Endothelial cell of umbilical vein (primary cell): ENCODE data around the gene APCDD1. TPM values are rescaled to one million over a fixed set of nuclear protein-coding genes. Genes with fewer than 3 reads are reported as not detected.

Source experiments
- BruUV-seq: library from RNA; stranded (reverse); fragments of 400-500 nt; replicated peaks from 2 replicates; lab custom pipeline; 2021; lab: Mats Ljungman, UMichigan
- CTCF ChIA-PET: fragments of 300-600, 350-600 bp; sonication (Branson Sonifier 250); formaldehyde crosslinking; loops from one replicate; lab custom pipeline; 2021; ENCODE audit warnings: antibody characterized with exemption, inconsistent platforms; lab: Charles Lee
- POLR2A ChIA-PET: fragments of 300-600, 350-600 bp; sonication (Branson Sonifier 250); formaldehyde crosslinking; loops from one replicate; lab custom pipeline; 2021; ENCODE audit warnings: antibody characterized with exemption, inconsistent platforms; lab: Charles Lee
- DNase-seq: peaks from one replicate; pipeline ENCODE4 v3.0.0-alpha.2; 2011; ENCODE audit warnings: low read depth, low spot score
- FAIRE-seq: peaks from 2 replicates; lab custom pipeline; 2011; peaks lifted over from hg19 to GRCh38; lab: Jason Lieb, UNC
- H2AFZ ChIP-seq: 2 replicates; pipeline ENCODE4 v1.6.0; 2012; ENCODE audit warnings: low read depth, low read length, control low read depth, inconsistent platforms
- H3K27ac ChIP-seq: 2 replicates; pipeline ENCODE4 v1.5.1; 2011; ENCODE audit warnings: low read depth, mild to moderate bottlenecking, control low read depth, low read length, moderate library complexity; ENCODE audit not compliant: insufficient read depth
- H3K27me3 ChIP-seq, 2 experiments: 2 replicates each; pipeline versions ENCODE4 v1.6.0 to v1.6.1; 2011; ENCODE audit warnings: low read length in 2 of 2, mixed read lengths in 1 of 2; ENCODE audit not compliant: control insufficient read depth in 2 of 2, insufficient read depth in 2 of 2
- H3K36me3 ChIP-seq, 2 experiments: 2 replicates in 1 of 2; 3 replicates in 1 of 2; pipeline ENCODE4 v1.5.1; 2011; ENCODE audit warnings: low read length in 2 of 2, mild to moderate bottlenecking in 1 of 2, moderate library complexity in 1 of 2; ENCODE audit not compliant: control insufficient read depth in 2 of 2, insufficient read depth in 2 of 2; ENCODE audit errors: extremely low read depth in 1 of 2
- H3K4me1 ChIP-seq: 3 replicates; pipeline ENCODE4 v1.5.1; 2011; ENCODE audit warnings: mild to moderate bottlenecking, low read length; ENCODE audit not compliant: control insufficient read depth, insufficient read depth; ENCODE audit errors: extremely low read depth
- H3K4me2 ChIP-seq: 2 replicates; pipeline ENCODE4 v1.6.1; 2011; ENCODE audit warnings: low read length, control low read depth, mixed read lengths; ENCODE audit not compliant: insufficient read depth
- H3K4me3 ChIP-seq, 3 experiments: fragments of 200-600 bp in 1 of 3; sonication (generic), shearing (Covaris generic) in 1 of 3; replicated peaks in 1 of 3; 2 replicates each; pipeline ENCODE4 v1.5.1; 2011 to 2016; ENCODE audit warnings: control low read depth in 3 of 3, low read length in 3 of 3, mild to moderate bottlenecking in 2 of 3, inconsistent platforms in 1 of 3, low read depth in 1 of 3, moderate library complexity in 1 of 3; ENCODE audit not compliant: insufficient read depth in 1 of 3
- H3K79me2 ChIP-seq: 2 replicates; pipeline ENCODE4 v1.6.0; 2012; ENCODE audit warnings: low read length, inconsistent platforms; ENCODE audit not compliant: control insufficient read depth, insufficient read depth
- H3K9ac ChIP-seq: replicated peaks from 2 replicates; pipeline ENCODE3; 2011; ENCODE audit warnings: low read length, control low read depth; ENCODE audit not compliant: insufficient read depth; ENCODE audit errors: extremely low read depth
- H3K9me1 ChIP-seq: replicated peaks from 3 replicates; pipeline ENCODE4 v1.6.0; 2011; ENCODE audit warnings: mild to moderate bottlenecking, low read length; ENCODE audit not compliant: control insufficient read depth, insufficient read depth; ENCODE audit errors: extremely low read depth
- H3K9me3 ChIP-seq: replicated peaks from 2 replicates; pipeline ENCODE4 v1.5.1; 2012; ENCODE audit warnings: low read length, inconsistent platforms; ENCODE audit not compliant: control insufficient read depth, insufficient read depth
- H4K20me1 ChIP-seq: replicated peaks from 2 replicates; pipeline ENCODE3; 2011; ENCODE audit warnings: mild to moderate bottlenecking, low read length; ENCODE audit not compliant: control insufficient read depth, insufficient read depth; ENCODE audit errors: extremely low read depth
- CTCF ChIP-seq, 2 donors: IDR thresholded peaks; 1 replicate in 1 of 2; 2 replicates in 1 of 2; pipeline ENCODE4 v1.5.1; 2011; ENCODE audit warnings: low read length in 2 of 2, mild to moderate bottlenecking in 2 of 2, moderate library complexity in 2 of 2, control low read depth in 1 of 2, inconsistent platforms in 1 of 2, low read depth in 1 of 2; ENCODE audit not compliant: insufficient read depth in 1 of 2; ENCODE audit errors: extremely low read depth in 1 of 2
- EZH2 ChIP-seq: IDR thresholded peaks from 2 replicates; pipeline ENCODE4 v1.6.1; 2012; ENCODE audit warnings: borderline replicate concordance, low read depth, mild to moderate bottlenecking, moderate library complexity, low read length, inconsistent platforms; ENCODE audit not compliant: severe bottlenecking
- FOS ChIP-seq: IDR thresholded peaks from 2 replicates; pipeline ENCODE4 v1.6.1; 2011; ENCODE audit warnings: mild to moderate bottlenecking, low read length, moderate library complexity, borderline replicate concordance; ENCODE audit not compliant: insufficient read depth
- GATA2 ChIP-seq: IDR thresholded peaks from 2 replicates; pipeline ENCODE4 v1.7.0; 2011; ENCODE audit warnings: low read depth, mild to moderate bottlenecking, moderate library complexity, mixed read lengths, low read length; ENCODE audit not compliant: insufficient read length, insufficient read depth
- JUN ChIP-seq: IDR thresholded peaks from 2 replicates; pipeline ENCODE4 v1.6.1; 2011; ENCODE audit warnings: borderline replicate concordance, low read depth; ENCODE audit not compliant: insufficient read length, insufficient read depth
- MAX ChIP-seq: IDR thresholded peaks from 2 replicates; pipeline ENCODE4 v1.6.1; 2011; ENCODE audit not compliant: insufficient read depth, insufficient read length
- MYC ChIP-seq: IDR thresholded peaks from one replicate; pipeline ENCODE4 v1.6.1; 2011; ENCODE audit warnings: mild to moderate bottlenecking, low read depth, low read length
- POLR2A ChIP-seq: IDR thresholded peaks from 2 replicates; pipeline ENCODE4 v1.6.1; 2012; ENCODE audit warnings: low read depth, mild to moderate bottlenecking, control low read depth, low read length
- POLR2AphosphoS5 ChIP-seq: IDR thresholded peaks from 2 replicates; pipeline ENCODE4 v1.6.1; 2012; ENCODE audit warnings: low read depth, mild to moderate bottlenecking, control low read depth, low read length, moderate library complexity; ENCODE audit not compliant: insufficient read depth
- dilution Hi-C: fragments of 300-500 bp; cut with MboI; formaldehyde crosslinking; loops from one replicate; pipeline ENCODE4 v1.15.0; 2019; ENCODE audit warnings: low sequenced_read_pairs; ENCODE audit not compliant: extremely low pct_ligation_motif_present
- intact Hi-C: fragments of 100-400 bp; cut with micrococcal nuclease; formaldehyde crosslinking; loops from one replicate; pipeline ENCODE4 v1.10.0; 2022
- polyA plus RNA-seq, 4 experiments: library from polyadenylated mRNA; depleted of rRNA in 3 of 4; stranded (reverse) in 3 of 4; unstranded in 1 of 4; fragments of >200 nt; gene quantifications; 2 replicates each; pipeline versions ENCODE4 v1.2.1 to v1.2.3, GENCODE V29; 2011 to 2012; ENCODE audit warnings: missing spikeins in 1 of 4
- total RNA-seq: library from RNA; stranded (reverse); gene quantifications from 2 replicates; pipeline ENCODE4 v1.2.3, GENCODE V29; 2021

APCDD1 gene
- total and polyA plus RNA-seq, 2 donors (not counting 3 experiments of a cell fraction or from before 2014, with no cell fraction given) = 0.95 to 1.4 TPM

DNA sequence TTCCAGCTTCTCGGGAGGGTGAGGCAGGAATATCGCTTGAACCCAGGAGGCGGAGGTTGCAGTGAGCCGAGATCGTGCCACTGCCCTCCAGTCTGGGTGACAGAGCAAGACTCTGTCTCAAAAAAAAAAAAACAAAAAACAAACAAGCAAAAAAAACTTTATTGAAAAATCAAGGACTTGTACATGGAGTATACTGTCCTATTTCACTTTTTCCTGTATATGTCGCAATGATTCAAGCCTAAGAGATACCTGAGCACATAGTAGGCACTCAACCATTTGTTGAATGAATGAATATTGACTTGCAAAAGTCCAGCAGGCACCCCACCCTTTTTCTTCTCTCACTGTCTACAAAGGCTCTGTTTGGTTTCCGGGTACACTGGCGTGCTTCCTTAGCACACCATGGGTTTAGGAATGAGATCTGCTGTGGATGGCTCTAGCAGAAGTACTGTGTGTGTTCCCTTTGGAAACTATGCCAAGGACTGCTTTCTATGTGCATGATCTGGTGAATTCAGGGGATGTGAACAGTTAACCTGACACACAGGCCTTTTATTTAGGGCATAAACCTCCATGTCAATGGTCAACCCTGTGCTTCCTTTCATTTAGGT, 6.1 kb downstream of the APCDD1 start:
- no peaks in the 10 kb centered on the region for H3K36me3 ChIP-seq
- no peak overlapping the region for H2AFZ ChIP-seq
- H3K4me2 ChIP-seq = no peak overlapping the region
- H3K4me3 ChIP-seq = no peak overlapping the region
- H4K20me1 ChIP-seq = no peaks in the 10 kb centered on the region
- no peak for DNase-seq
- intact Hi-C loops (no loop called here), dilution Hi-C loops (no loop called here)
- H3K9ac ChIP-seq = no peak overlapping the region
- no peak for TF ChIP-seq EZH2
- no peak for TF ChIP-seq JUN
- TF ChIP-seq POLR2AphosphoS5 = no peak
- no peak for TF ChIP-seq POLR2A
- TF ChIP-seq GATA2 = no peak
- no peak for TF ChIP-seq CTCF (IDR thresholded peaks at IDR 0.05; ENCODE audit: extremely low read depth in 1 of 2, insufficient read depth in 1 of 2, low read depth in 1 of 2, low read length in 2 of 2)
- TF ChIP-seq MAX = no peak
- TF ChIP-seq MYC = no peak
- no peak for TF ChIP-seq FOS
- ChIA-PET POLR2A (no interaction called here), CTCF (no interaction called here)
- no peaks in the 10 kb centered on the region for H3K79me2 ChIP-seq
- H3K27me3 ChIP-seq = peaks cover 29 to 33% of the 10 kb centered on the region in 2 experiments
- BruUV-seq = no TSS peak
- no peak overlapping the region for H3K27ac ChIP-seq
- no peak for FAIRE-seq
- no peaks in the 10 kb centered on the region for H3K4me1 ChIP-seq
- no peaks in the 10 kb centered on the region for H3K9me3 ChIP-seq
- no peaks in the 10 kb centered on the region for H3K9me1 ChIP-seq
